ENCODE measurements around the gene KCNG2. TPM values are rescaled to one million over a fixed set of nuclear protein-coding genes. Genes with fewer than 3 reads are reported as not detected.

The KCNG2 gene
- total RNA-seq, 1 experiment from 2014 or later = not detected

- no peaks in the 10 kb centered on the region for H3K79me2 ChIP-seq (ENCODE audit: low read depth)
- intact Hi-C loops (cut with micrococcal nuclease; ENCODE audit: unreplicated experiment) = no loop called here
These were observed 29.0 kb upstream of the KCNG2 start for GRCh38 chr18:79768745-79769144.

DNA sequence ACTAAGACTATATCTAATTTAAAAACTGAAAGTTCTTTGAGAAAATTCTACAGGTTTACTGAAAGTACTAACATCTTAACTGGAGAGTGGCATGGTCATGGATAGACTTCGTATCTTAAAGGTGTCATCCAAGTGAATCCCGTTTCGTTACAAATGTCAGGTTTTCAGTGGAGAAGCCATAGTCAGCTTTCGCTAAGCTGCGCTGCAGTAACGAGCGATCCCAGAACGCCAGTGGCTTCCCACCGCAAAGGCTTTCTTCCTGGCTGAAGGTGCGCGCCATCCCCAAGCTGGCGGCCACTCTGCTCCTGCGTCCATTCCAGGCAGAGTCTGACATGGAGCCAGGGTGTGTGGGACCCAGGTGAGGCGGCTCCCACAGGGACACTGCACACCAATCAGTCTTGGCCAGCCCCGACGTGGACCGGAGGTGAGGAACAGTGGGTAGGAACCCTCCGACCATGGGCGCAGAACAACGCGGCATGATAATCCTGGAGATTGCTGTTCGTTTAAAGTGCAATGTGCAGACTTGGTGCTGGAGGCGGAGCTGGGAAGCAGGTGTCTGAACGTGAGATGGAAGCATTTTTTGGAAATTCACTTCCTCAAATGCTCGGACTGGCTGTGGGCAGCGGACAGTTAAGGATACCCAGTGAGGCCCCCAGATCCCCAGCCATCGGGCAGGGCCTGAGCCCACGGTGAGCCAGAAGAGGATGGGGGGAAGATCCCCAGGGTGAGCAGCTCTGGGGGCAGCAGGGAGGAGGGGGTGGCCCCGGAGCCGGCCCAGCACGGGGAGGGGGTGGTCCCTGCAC is 27.8 kb upstream of the KCNG2 start:
- BruUV-seq (replicated peaks) = no TSS peak

More at GRCh38 chr18:79768745-79769144, 29.0 kb upstream of the KCNG2 start:
- CTCF ChIA-PET = no interaction called here
- no peaks in the 10 kb centered on the region for H3K9me2 ChIP-seq (ENCODE audit: insufficient read depth)
- no peak overlapping the region for H3K27ac ChIP-seq
- DNase-seq = no peak
- H4K20me1 ChIP-seq (ENCODE audit: insufficient read depth) = no peaks in the 10 kb centered on the region
- TF ChIP-seq, protein P1, sequence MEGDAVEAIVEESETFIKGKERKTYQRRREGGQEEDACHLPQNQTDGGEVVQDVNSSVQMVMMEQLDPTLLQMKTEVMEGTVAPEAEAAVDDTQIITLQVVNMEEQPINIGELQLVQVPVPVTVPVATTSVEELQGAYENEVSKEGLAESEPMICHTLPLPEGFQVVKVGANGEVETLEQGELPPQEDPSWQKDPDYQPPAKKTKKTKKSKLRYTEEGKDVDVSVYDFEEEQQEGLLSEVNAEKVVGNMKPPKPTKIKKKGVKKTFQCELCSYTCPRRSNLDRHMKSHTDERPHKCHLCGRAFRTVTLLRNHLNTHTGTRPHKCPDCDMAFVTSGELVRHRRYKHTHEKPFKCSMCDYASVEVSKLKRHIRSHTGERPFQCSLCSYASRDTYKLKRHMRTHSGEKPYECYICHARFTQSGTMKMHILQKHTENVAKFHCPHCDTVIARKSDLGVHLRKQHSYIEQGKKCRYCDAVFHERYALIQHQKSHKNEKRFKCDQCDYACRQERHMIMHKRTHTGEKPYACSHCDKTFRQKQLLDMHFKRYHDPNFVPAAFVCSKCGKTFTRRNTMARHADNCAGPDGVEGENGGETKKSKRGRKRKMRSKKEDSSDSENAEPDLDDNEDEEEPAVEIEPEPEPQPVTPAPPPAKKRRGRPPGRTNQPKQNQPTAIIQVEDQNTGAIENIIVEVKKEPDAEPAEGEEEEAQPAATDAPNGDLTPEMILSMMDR (conservative IDR thresholded peaks at IDR 0.05) = no peak
- no peak for TF ChIP-seq EZH2 (IDR thresholded peaks at IDR 0.05; ENCODE audit: low read depth)
- BruUV-seq (replicated peaks) = no TSS peak
- H3K4me3 ChIP-seq = no peak overlapping the region
- no peaks in the 10 kb centered on the region for H3F3A ChIP-seq (ENCODE audit: insufficient read depth, low read depth)
- no peak overlapping the region for H2AFZ ChIP-seq
- POLR2A ChIA-PET (ENCODE audit: unreplicated experiment) = no interaction called here
- H3K9me3 ChIP-seq (ENCODE audit: insufficient read depth, low read depth) = no peaks in the 10 kb centered on the region
- H3K36me3 ChIP-seq (ENCODE audit: low read depth) = no peaks in the 10 kb centered on the region
- no peak overlapping the region for H3K4me2 ChIP-seq
- no peaks in the 10 kb centered on the region for H3K4me1 ChIP-seq (replicated peaks; ENCODE audit: insufficient read depth)
- H3K27me3 ChIP-seq (ENCODE audit: insufficient read depth, low read depth) = peaks cover 76% of the 10 kb centered on the region

DNA sequence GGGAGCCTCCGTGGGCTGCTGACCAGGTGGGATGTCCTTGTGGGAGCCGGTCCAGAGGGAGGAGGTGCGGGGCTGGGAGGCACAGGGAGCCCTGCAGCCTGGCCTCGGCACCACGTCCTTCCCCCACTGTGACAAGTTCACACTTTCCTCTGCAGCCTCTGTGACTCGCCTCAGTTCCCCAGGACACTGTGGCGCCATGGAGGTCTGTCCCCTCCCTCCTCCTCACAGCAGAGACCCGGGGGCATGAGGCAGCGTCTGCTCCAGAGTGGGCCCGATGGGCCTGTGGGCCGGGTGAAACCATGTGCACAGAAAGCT is 27.3 kb upstream of the KCNG2 start:
- Histone ChIP-seq H3K9me2 (ENCODE audit: insufficient read depth) (no peaks in the 10 kb centered on the region), H2AFZ (no peak overlapping the region), H3K9me3 (ENCODE audit: insufficient read depth, low read depth) (no peaks in the 10 kb centered on the region), H3K4me2 (no peak overlapping the region), H3K27me3 (ENCODE audit: insufficient read depth, low read depth) (peaks cover 93% of the 10 kb centered on the region), H3K4me3 (no peak overlapping the region), H4K20me1 (ENCODE audit: insufficient read depth) (no peaks in the 10 kb centered on the region), H3K79me2 (ENCODE audit: low read depth) (no peaks in the 10 kb centered on the region), H3K36me3 (ENCODE audit: low read depth) (no peaks in the 10 kb centered on the region), H3K27ac (no peak overlapping the region), H3F3A (ENCODE audit: insufficient read depth, low read depth) (no peaks in the 10 kb centered on the region), H3K4me1 (replicated peaks; ENCODE audit: insufficient read depth) (no peaks in the 10 kb centered on the region)
- no peak for TF ChIP-seq EZH2 (IDR thresholded peaks at IDR 0.05; ENCODE audit: low read depth)
- TF ChIP-seq, protein P1 (conservative IDR thresholded peaks at IDR 0.05) = no peak
- POLR2A ChIA-PET (ENCODE audit: unreplicated experiment) = no interaction called here
- no TSS peak for BruUV-seq (replicated peaks)
- CTCF ChIA-PET = no interaction called here
- no peak for DNase-seq
- intact Hi-C loops (cut with micrococcal nuclease; ENCODE audit: unreplicated experiment) = no loop called here

More for the DNA sequence above, 27.8 kb upstream of the KCNG2 start:
- CTCF ChIA-PET = no interaction called here
- no peaks in the 10 kb centered on the region for H3K9me2 ChIP-seq (ENCODE audit: insufficient read depth)
- no peaks in the 10 kb centered on the region for H3K4me1 ChIP-seq (replicated peaks; ENCODE audit: insufficient read depth)
- no peak overlapping the region for H3K4me2 ChIP-seq
- no peaks in the 10 kb centered on the region for H4K20me1 ChIP-seq (ENCODE audit: insufficient read depth)
- H3K27ac ChIP-seq = no peak overlapping the region
- H3K4me3 ChIP-seq = no peak overlapping the region
- peaks cover 88% of the 10 kb centered on the region for H3K27me3 ChIP-seq (ENCODE audit: insufficient read depth, low read depth)
- intact Hi-C loops (cut with micrococcal nuclease; ENCODE audit: unreplicated experiment) = no loop called here
- no peak for DNase-seq
- no peaks in the 10 kb centered on the region for H3K9me3 ChIP-seq (ENCODE audit: insufficient read depth, low read depth)
- POLR2A ChIA-PET (ENCODE audit: unreplicated experiment) = no interaction called here
- no peak overlapping the region for H2AFZ ChIP-seq
- no peaks in the 10 kb centered on the region for H3F3A ChIP-seq (ENCODE audit: insufficient read depth, low read depth)
- H3K36me3 ChIP-seq (ENCODE audit: low read depth) = no peaks in the 10 kb centered on the region
- TF ChIP-seq, protein P1 (conservative IDR thresholded peaks at IDR 0.05) = no peak
- TF ChIP-seq EZH2 (IDR thresholded peaks at IDR 0.05; ENCODE audit: low read depth) = no peak
- H3K79me2 ChIP-seq (ENCODE audit: low read depth) = no peaks in the 10 kb centered on the region
